ENCODE measurements around the gene SLC38A10. TPM values are rescaled to one million over a fixed set of nuclear protein-coding genes. Genes with fewer than 3 reads are reported as not detected.

Gene SLC38A10
- total and polyA plus RNA-seq, 4 donors = 22.3 to 118 (median 70.8) TPM

DNA sequence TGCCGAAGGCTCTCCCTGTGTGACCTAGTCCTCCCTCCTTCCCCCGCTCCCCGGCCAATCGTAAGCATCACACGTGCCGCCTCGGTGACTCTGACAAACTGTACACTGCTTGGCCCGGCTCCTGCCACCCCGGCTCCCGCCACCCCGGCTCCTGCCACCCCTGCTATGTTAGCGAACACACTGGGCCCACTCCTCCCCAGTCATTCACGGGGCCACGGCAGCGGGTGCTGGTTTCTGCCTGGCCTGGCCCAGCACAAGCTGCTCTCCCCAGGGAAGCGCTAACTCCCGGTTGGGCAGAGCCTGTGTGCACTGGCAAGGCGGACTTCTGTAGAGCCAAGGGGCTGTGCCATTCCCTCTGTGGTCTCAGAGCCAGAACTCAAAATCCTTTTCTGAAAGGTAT, 34.0 kb downstream of the SLC38A10 start:
- H3K4me1 ChIP-seq (ENCODE audit: control insufficient read depth in 1 of 2, insufficient read depth in 2 of 2, low read length in 2 of 2) = no peaks in the 10 kb centered on the region
- no peaks in the 10 kb centered on the region for H3K9me3 ChIP-seq (ENCODE audit: control insufficient read depth, low read length)
- WGBS, 2 donors = 31 to 70% methylated on average over 18 of the region's 18 CpGs
- DNase-seq (no peak), ATAC-seq (ENCODE audit: low FRiP score) (no peak)
- H3K36me3 ChIP-seq (ENCODE audit: control insufficient read depth in 1 of 2, insufficient read depth in 2 of 2, low read length in 1 of 2) = peaks cover 0 to 7% of the 10 kb centered on the region in 2 donors
- no peak overlapping the region for H3K27ac ChIP-seq (ENCODE audit: low read depth in 1 of 2, low read length in 2 of 2)
- intact Hi-C loops (cut with DNase I) = no loop called here
- no peak overlapping the region for H3K4me3 ChIP-seq (ENCODE audit: low read length in 2 of 2)
- H3K27me3 ChIP-seq (ENCODE audit: control insufficient read depth in 1 of 2, insufficient read depth in 2 of 2, low read length in 1 of 2) = no peaks in the 10 kb centered on the region

GRCh38 chr17:81260641-81261040, 34.5 kb downstream of the SLC38A10 start:
- no peak overlapping the region for H3K4me3 ChIP-seq (ENCODE audit: low read length in 2 of 2)
- H3K9me3 ChIP-seq (ENCODE audit: control insufficient read depth, low read length) = no peaks in the 10 kb centered on the region
- H3K4me1 ChIP-seq (ENCODE audit: control insufficient read depth in 1 of 2, insufficient read depth in 2 of 2, low read length in 2 of 2) = no peaks in the 10 kb centered on the region
- ATAC-seq (ENCODE audit: low FRiP score) = no peak
- intact Hi-C loops (cut with DNase I) = no loop called here
- WGBS, 2 donors = 93 to 94% methylated on average over 19 of the region's 19 CpGs
- no peak for DNase-seq
- H3K27me3 ChIP-seq (ENCODE audit: control insufficient read depth in 1 of 2, insufficient read depth in 2 of 2, low read length in 1 of 2) = no peaks in the 10 kb centered on the region
- H3K36me3 ChIP-seq (ENCODE audit: control insufficient read depth in 1 of 2, insufficient read depth in 2 of 2, low read length in 1 of 2) = peaks cover 0 to 7% of the 10 kb centered on the region in 2 donors
- H3K27ac ChIP-seq (ENCODE audit: low read depth in 1 of 2, low read length in 2 of 2) = no peak overlapping the region

DNA sequence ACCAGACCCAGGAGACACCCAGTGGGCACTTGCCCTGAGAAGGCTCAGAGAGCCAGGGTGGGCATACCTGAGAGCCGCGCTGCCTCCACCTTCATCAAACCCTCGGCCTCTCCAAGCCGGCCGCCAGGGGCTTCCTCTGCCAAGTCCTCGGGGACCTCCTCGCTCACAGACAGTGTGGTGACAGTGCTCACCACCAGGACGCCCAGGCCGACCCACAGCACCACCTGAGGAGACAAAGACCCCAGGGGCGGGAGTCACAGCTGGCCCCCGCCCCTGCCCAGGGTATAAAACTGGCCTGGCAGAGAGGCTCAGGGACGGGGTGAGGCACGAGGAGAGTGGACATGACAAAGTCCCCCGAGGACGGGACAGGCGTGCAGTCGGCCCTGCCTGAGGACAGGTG, 34.9 kb downstream of the SLC38A10 start:
- Histone ChIP-seq H3K4me1 (ENCODE audit: control insufficient read depth in 1 of 2, insufficient read depth in 2 of 2, low read length in 2 of 2) (no peaks in the 10 kb centered on the region), H3K9me3 (ENCODE audit: control insufficient read depth, low read length) (no peaks in the 10 kb centered on the region), H3K27ac (ENCODE audit: low read depth in 1 of 2, low read length in 2 of 2) (no peak overlapping the region), H3K27me3 (ENCODE audit: control insufficient read depth in 1 of 2, insufficient read depth in 2 of 2, low read length in 1 of 2) (no peaks in the 10 kb centered on the region), H3K4me3 (ENCODE audit: low read length in 2 of 2) (no peak overlapping the region), H3K36me3 (ENCODE audit: control insufficient read depth in 1 of 2, insufficient read depth in 2 of 2, low read length in 1 of 2) (peaks cover 0 to 7% of the 10 kb centered on the region in 2 donors)
- 93% methylated on average over 16 to 17 of the region's 17 CpGs for WGBS, 2 donors
- ATAC-seq (ENCODE audit: low FRiP score) (no peak), DNase-seq (no peak)
- intact Hi-C loops (cut with DNase I) = no loop called here

DNA sequence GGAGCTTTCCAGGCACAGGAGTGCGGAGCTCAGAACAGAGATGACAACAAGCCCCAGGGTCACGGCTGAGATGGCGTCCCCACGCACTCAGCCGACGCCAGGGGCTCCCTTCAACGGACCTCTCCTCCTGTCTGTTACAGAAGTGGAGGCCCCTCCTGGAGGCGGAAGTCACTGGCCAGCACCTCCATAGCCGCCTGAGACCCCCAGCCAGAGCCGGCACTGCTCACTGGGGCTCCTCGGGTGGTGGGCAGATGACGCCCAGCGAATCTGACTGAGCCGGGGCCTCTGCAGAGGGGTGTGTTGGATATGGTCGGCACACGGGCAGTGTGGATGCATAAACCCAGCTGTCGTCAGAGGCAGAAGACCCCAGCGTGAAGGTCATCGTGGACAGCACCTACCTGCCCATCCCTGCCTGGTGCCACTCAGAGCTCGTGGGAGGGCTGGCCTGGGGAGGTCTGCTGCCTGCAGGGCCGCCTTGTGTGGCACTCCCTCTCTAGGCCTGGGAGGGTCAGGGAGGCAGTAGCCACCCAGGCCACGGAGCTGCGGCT, 36.0 kb downstream of the SLC38A10 start:
- WGBS, 2 donors = 92 to 94% methylated on average over 22 to 23 of the region's 23 CpGs
- Histone ChIP-seq H3K27ac (ENCODE audit: low read depth in 1 of 2, low read length in 2 of 2) (no peak overlapping the region), H3K4me3 (ENCODE audit: low read length in 2 of 2) (no peak overlapping the region), H3K4me1 (ENCODE audit: control insufficient read depth in 1 of 2, insufficient read depth in 2 of 2, low read length in 2 of 2) (no peaks in the 10 kb centered on the region), H3K9me3 (ENCODE audit: control insufficient read depth, low read length) (no peaks in the 10 kb centered on the region), H3K27me3 (ENCODE audit: control insufficient read depth in 1 of 2, insufficient read depth in 2 of 2, low read length in 1 of 2) (no peaks in the 10 kb centered on the region), H3K36me3 (ENCODE audit: control insufficient read depth in 1 of 2, insufficient read depth in 2 of 2, low read length in 1 of 2) (peaks cover 0 to 4% of the 10 kb centered on the region in 2 donors)
- no peak for DNase-seq
- ATAC-seq (ENCODE audit: low FRiP score) = no peak
- intact Hi-C loops (cut with DNase I) = loop anchor here in 1 of 2 donors (5.0 kb wide), 2 partner anchors 78 to 128 kb away; no protein-coding TSS in a partner anchor

GRCh38 chr17:81258292-81258691, 36.8 kb downstream of the SLC38A10 start:
- no peaks in the 10 kb centered on the region for H3K4me1 ChIP-seq (ENCODE audit: control insufficient read depth in 1 of 2, insufficient read depth in 2 of 2, low read length in 2 of 2)
- intact Hi-C loops (cut with DNase I) = loop anchor here in 1 of 2 donors (5.0 kb wide), 2 partner anchors 79 to 129 kb away; no protein-coding TSS in a partner anchor
- H3K9me3 ChIP-seq (ENCODE audit: control insufficient read depth, low read length) = no peaks in the 10 kb centered on the region
- H3K4me3 ChIP-seq (ENCODE audit: low read length in 2 of 2) = no peak overlapping the region
- ATAC-seq (ENCODE audit: low FRiP score) (no peak), DNase-seq (no peak)
- H3K27ac ChIP-seq (ENCODE audit: low read depth in 1 of 2, low read length in 2 of 2) = no peak overlapping the region
- H3K27me3 ChIP-seq (ENCODE audit: control insufficient read depth in 1 of 2, insufficient read depth in 2 of 2, low read length in 1 of 2) = no peaks in the 10 kb centered on the region
- peaks cover 0 to 4% of the 10 kb centered on the region in 2 donors for H3K36me3 ChIP-seq (ENCODE audit: control insufficient read depth in 1 of 2, insufficient read depth in 2 of 2, low read length in 1 of 2)
- 90 to 93% methylated on average over 20 of the region's 20 CpGs for WGBS, 2 donors

- Histone ChIP-seq H3K27ac (ENCODE audit: low read depth in 1 of 2, low read length in 2 of 2) (no peak overlapping the region), H3K4me3 (ENCODE audit: low read length in 2 of 2) (no peak overlapping the region), H3K4me1 (ENCODE audit: control insufficient read depth in 1 of 2, insufficient read depth in 2 of 2, low read length in 2 of 2) (no peaks in the 10 kb centered on the region), H3K36me3 (ENCODE audit: control insufficient read depth in 1 of 2, insufficient read depth in 2 of 2, low read length in 1 of 2) (peaks cover 0 to 4% of the 10 kb centered on the region in 2 donors), H3K9me3 (ENCODE audit: control insufficient read depth, low read length) (no peaks in the 10 kb centered on the region), H3K27me3 (ENCODE audit: control insufficient read depth in 1 of 2, insufficient read depth in 2 of 2, low read length in 1 of 2) (no peaks in the 10 kb centered on the region)
- ATAC-seq (ENCODE audit: low FRiP score) (no peak), DNase-seq (no peak)
- WGBS, 2 donors = 95 to 97% methylated on average over 19 of the region's 19 CpGs
- intact Hi-C loops (cut with DNase I) = loop anchor here in 1 of 2 donors (5.0 kb wide), 2 partner anchors 80 to 130 kb away; no protein-coding TSS in a partner anchor
These were observed 37.6 kb downstream of the SLC38A10 start for GRCh38 chr17:81257533-81257932.

GRCh38 chr17:81256616-81257015, 38.5 kb downstream of the SLC38A10 start:
- Histone ChIP-seq H3K9me3 (ENCODE audit: control insufficient read depth, low read length) (no peaks in the 10 kb centered on the region), H3K4me3 (ENCODE audit: low read length in 2 of 2) (no peak overlapping the region), H3K27me3 (ENCODE audit: control insufficient read depth in 1 of 2, insufficient read depth in 2 of 2, low read length in 1 of 2) (no peaks in the 10 kb centered on the region), H3K36me3 (ENCODE audit: control insufficient read depth in 1 of 2, insufficient read depth in 2 of 2, low read length in 1 of 2) (peaks cover 0 to 4% of the 10 kb centered on the region in 2 donors), H3K4me1 (ENCODE audit: control insufficient read depth in 1 of 2, insufficient read depth in 2 of 2, low read length in 2 of 2) (no peaks in the 10 kb centered on the region), H3K27ac (ENCODE audit: low read depth in 1 of 2, low read length in 2 of 2) (no peak overlapping the region)
- 77 to 78% methylated on average over 12 of the region's 12 CpGs for WGBS, 2 donors
- ATAC-seq (ENCODE audit: low FRiP score) = no peak
- intact Hi-C loops (cut with DNase I) = loop anchor here in 1 of 2 donors (5.0 kb wide), 2 partner anchors 81 to 131 kb away; no protein-coding TSS in a partner anchor
- no peak for DNase-seq

GRCh38 chr17:81254955-81255717, 40.0 kb downstream of the SLC38A10 start:
- DNase-seq = peak; percentile 88 to 90
- H3K36me3 ChIP-seq (ENCODE audit: control insufficient read depth in 1 of 2, insufficient read depth in 2 of 2, low read length in 1 of 2) = peaks cover 0 to 4% of the 10 kb centered on the region in 2 donors
- intact Hi-C loops (cut with DNase I) = loop anchor here (5.0 kb wide), 6 partner anchors 82 to 352 kb away; no protein-coding TSS in a partner anchor
- peak; percentile 75 for ATAC-seq (ENCODE audit: low FRiP score)
- H3K9me3 ChIP-seq (ENCODE audit: control insufficient read depth, low read length) = no peaks in the 10 kb centered on the region
- 12 to 17% methylated on average over 35 of the region's 35 CpGs for WGBS, 2 donors
- H3K4me1 ChIP-seq (ENCODE audit: control insufficient read depth in 1 of 2, insufficient read depth in 2 of 2, low read length in 2 of 2) = no peaks in the 10 kb centered on the region
- no peaks in the 10 kb centered on the region for H3K27me3 ChIP-seq (ENCODE audit: control insufficient read depth in 1 of 2, insufficient read depth in 2 of 2, low read length in 1 of 2)
- H3K27ac ChIP-seq (ENCODE audit: low read depth in 1 of 2, low read length in 2 of 2) = no peak overlapping the region
- H3K4me3 ChIP-seq (ENCODE audit: low read length in 2 of 2) = no peak overlapping the region
